K562 (cell line): Measurements from ENCODE around the gene BPIFB6. TPM values are rescaled to one million over a fixed set of nuclear protein-coding genes. Genes with fewer than 3 reads are reported as not detected.

ENCODE experiments used
- ATAC-seq: fragments of 200-7000 bp; cut with Tn5 transposase; 3 replicates; pipeline ENCODE4 v1.9.1; 2020; ENCODE audit warnings: moderate library complexity
- BruUV-seq: library from RNA; stranded (reverse); fragments of 400-500 nt; replicated peaks from 2 replicates; lab custom pipeline; 2021; lab: Mats Ljungman, UMichigan
- CTCF ChIA-PET: fragments of 300-600 bp; formaldehyde crosslinking; extraction: SDS; loops from one replicate; lab custom pipeline; 2021; ENCODE audit warnings: low intra/inter-chr PET ratio; lab: Yijun Ruan, JAX
- POLR2A ChIA-PET: fragments of 300-600, 350-650 bp; sonication (Branson Sonifier 250); formaldehyde crosslinking; extraction: SDS; loops from one replicate; lab custom pipeline; 2021; ENCODE audit warnings: antibody characterized with exemption, inconsistent platforms; lab: Yijun Ruan, JAX
- DNase-seq, 4 experiments: peaks; one replicate each; pipeline versions ENCODE4 v3.0.0 to v3.0.0-alpha.2; 2011 to 2018; ENCODE audit warnings: low spot score in 3 of 4, mixed read lengths in 3 of 4; ENCODE audit errors: extremely low read depth in 1 of 4
- FAIRE-seq: peaks from 2 replicates; lab custom pipeline; 2011; peaks lifted over from hg19 to GRCh38; lab: Jason Lieb, UNC
- H2AFZ ChIP-seq: 2 replicates; pipeline ENCODE4 v1.6.0; 2011; ENCODE audit warnings: low read depth, low read length, control low read depth, inconsistent platforms
- H3K27ac ChIP-seq: fragments of 200-600 bp; 3 replicates; pipeline ENCODE4 v1.8.0; 2011; ENCODE audit warnings: low read depth, mild to moderate bottlenecking, control low read depth, inconsistent platforms, low read length, moderate library complexity, mixed read lengths; ENCODE audit errors: extremely low read depth
- H3K27me3 ChIP-seq, 2 experiments: fragments of 300-600 bp in 1 of 2; 2 replicates in 1 of 2; 3 replicates in 1 of 2; pipeline versions ENCODE4 v1.6.0 to v1.8.0; 2011; ENCODE audit warnings: inconsistent platforms in 2 of 2, low read length in 2 of 2, mild to moderate bottlenecking in 1 of 2, mixed read lengths in 1 of 2, moderate library complexity in 1 of 2; ENCODE audit not compliant: control insufficient read depth in 2 of 2, insufficient read depth in 2 of 2
- H3K36me3 ChIP-seq: fragments of 300-600 bp; 3 replicates; pipeline ENCODE4 v1.8.0; 2011; ENCODE audit warnings: mild to moderate bottlenecking, low read length, inconsistent platforms; ENCODE audit not compliant: control insufficient read depth, insufficient read depth
- H3K4me1 ChIP-seq, 2 experiments: fragments of 200-600 bp in 1 of 2; replicated peaks in 1 of 2; 2 replicates in 1 of 2; 3 replicates in 1 of 2; pipeline versions ENCODE4 v1.5.1 to v1.8.0; 2011; ENCODE audit warnings: inconsistent platforms in 2 of 2, low read length in 2 of 2, mild to moderate bottlenecking in 1 of 2, mixed read lengths in 1 of 2, moderate library complexity in 1 of 2; ENCODE audit not compliant: control insufficient read depth in 2 of 2, insufficient read depth in 2 of 2
- H3K4me2 ChIP-seq: 2 replicates; pipeline ENCODE4 v1.6.1; 2011; ENCODE audit warnings: low read length, control low read depth, inconsistent platforms, mixed read lengths; ENCODE audit not compliant: insufficient read depth
- H3K4me3 ChIP-seq: fragments of 200-600 bp; sonication (generic), shearing (Covaris generic); 2 replicates; pipeline ENCODE4 v1.5.1; 2016; ENCODE audit warnings: control low read depth, inconsistent platforms
- H3K79me2 ChIP-seq: fragments of 200-600 bp; 3 replicates; pipeline ENCODE4 v1.8.0; 2011; ENCODE audit warnings: low read length, inconsistent platforms; ENCODE audit not compliant: control insufficient read depth, insufficient read depth
- H3K9ac ChIP-seq, 2 experiments: 2 replicates each; pipeline versions ENCODE4 v1.6.0 to v1.6.1; 2011; ENCODE audit warnings: low read depth in 2 of 2, low read length in 2 of 2, control low read depth in 1 of 2, inconsistent platforms in 1 of 2, mild to moderate bottlenecking in 1 of 2, mixed read lengths in 1 of 2; ENCODE audit not compliant: insufficient read depth in 1 of 2
- H3K9me1 ChIP-seq: one replicate; pipeline ENCODE4 v1.6.0; 2011; ENCODE audit warnings: inconsistent platforms, mild to moderate bottlenecking, low read length, moderate library complexity; ENCODE audit not compliant: control insufficient read depth, insufficient read depth
- H3K9me3 ChIP-seq: replicated peaks from 2 replicates; pipeline ENCODE4 v1.5.1; 2011; ENCODE audit warnings: low read depth, low read length, inconsistent platforms; ENCODE audit not compliant: control insufficient read depth, insufficient read depth
- H4K20me1 ChIP-seq: replicated peaks from 2 replicates; pipeline ENCODE4 v1.6.1; 2011; ENCODE audit warnings: low read length, inconsistent platforms, mixed read lengths; ENCODE audit not compliant: control insufficient read depth, insufficient read depth
- RFX5 ChIP-seq: IDR thresholded peaks from 2 replicates; pipeline ENCODE4 v1.6.1; 2011; ENCODE audit warnings: low read depth, mild to moderate bottlenecking, improper control_type of control experiment, low read length
- SMAD3 ChIP-seq: fragments of 450-650 bp; formaldehyde crosslinking; conservative IDR thresholded peaks from 2 replicates; pipeline ENCODE4 v1.4.0; 2020; ENCODE audit warnings: mild to moderate bottlenecking
- SRSF3 ChIP-seq: fragments of 200-400 bp; formaldehyde crosslinking; IDR thresholded peaks from 2 replicates; pipeline ENCODE4 v1.6.1; 2016; ENCODE audit warnings: mild to moderate bottlenecking, low read length, moderate library complexity; ENCODE audit not compliant: insufficient read depth
- TBP ChIP-seq: optimal IDR thresholded peaks from 2 replicates; pipeline ENCODE3; 2011; ENCODE audit warnings: low read depth, low read length, improper control_type of control experiment
- ZNF444 ChIP-seq: fragments of 250-450 bp; sonication (Bioruptor Pico); IDR thresholded peaks from 2 replicates; pipeline ENCODE4 v1.4.0; 2020; ENCODE audit warnings: mild to moderate bottlenecking, moderate library complexity
- WGBS: fragments of 100-300 bp; shearing (Covaris generic); methylation state at CpG from one replicate; pipeline ENCODE4 v1.1.6; 2016; ENCODE audit warnings: low coverage, mixed read lengths; ENCODE audit not compliant: insufficient coverage; ENCODE audit errors: missing lambda C conversion rate; 5-methylcytosine and 5-hydroxymethylcytosine counted together
- in situ Hi-C: fragments of 300-500 bp; cut with MboI; formaldehyde crosslinking; loops from 4 replicates; pipeline ENCODE4 v1.15.0; 2018; ENCODE audit warnings: inconsistent platforms, mixed read lengths
- intact Hi-C: fragments of 100-400 bp; cut with micrococcal nuclease; formaldehyde crosslinking; loops from 2 replicates; pipeline ENCODE4 v1.14.2; 2022
- polyA plus RNA-seq, 8 experiments: library from polyadenylated mRNA; depleted of rRNA in 4 of 8; stranded (reverse) in 5 of 8; unstranded in 3 of 8; fragments of >200 nt; fragmentation: Nextera tagmentation in 2 of 8; fragmentation: Illumina TruSeq in 1 of 8; extraction: Ambion mirVana in 2 of 8; extraction: Trizol in 1 of 8; gene quantifications; 2 replicates each; pipeline versions ENCODE4 v1.2.1 to v1.2.3, GENCODE V29; 2011 to 2014; ENCODE audit warnings: inconsistent platforms in 1 of 8, missing spikeins in 1 of 8
- total RNA-seq, 7 experiments: library from RNA; depleted of rRNA in 6 of 7; stranded (reverse); fragments of >200 nt in 6 of 7; fragmentation: Illumina TruSeq in 2 of 7; extraction: Trizol in 2 of 7; gene quantifications; 2 replicates each; pipeline versions ENCODE4 v1.2.1 to v1.2.3, GENCODE V29; 2011 to 2021; ENCODE audit warnings: low replicate concordance in 1 of 7

BPIFB6 gene
- total and polyA plus RNA-seq, 9 of the 15 experiments (the other 6 are each of a cell fraction or from before 2014, with no cell fraction given), result not detected

GRCh38 chr20:33022694-33023438 is 8.6 kb upstream of the BPIFB6 start:
- no TSS peak for BruUV-seq

More at GRCh38 chr20:33022694-33023438, 8.6 kb upstream of the BPIFB6 start:
- intact Hi-C loops, result no loop called here
- POLR2A ChIA-PET, result interaction anchor here (0.8 kb wide), 1 partner anchor 9 kb away, joined by 3 read pairs; the partner anchor contains the start of gene BPIFB6
- TF ChIP-seq ZNF444, result no peak
- no peak for TF ChIP-seq SMAD3 (CRISPR knock-in tag)
- TF ChIP-seq SRSF3, result no peak
- no peak for TF ChIP-seq RFX5
- no peak for TF ChIP-seq TBP
- DNase-seq (no peak), FAIRE-seq (no peak), ATAC-seq (no peak)
- Histone ChIP-seq H3K9me3 (no peaks in the 10 kb centered on the region), H3K9me1 (peaks cover 2% of the 10 kb centered on the region), H3K9ac (no peak overlapping the region), H4K20me1 (no peaks in the 10 kb centered on the region; the same call in 1 of the 2 replicates), H3K36me3 (no peaks in the 10 kb centered on the region), H2AFZ (no peak overlapping the region), H3K27ac (no peak overlapping the region), H3K4me1 (0 out of 5 replicates have a peak, but pooled peaks cover 0 to 3% of the 10 kb centered on the region in 2 experiments), H3K4me3 (no peak overlapping the region), H3K79me2 (no peaks in the 10 kb centered on the region), H3K4me2 (no peak overlapping the region), H3K27me3 (peaks cover 2 to 26% of the 10 kb centered on the region in 2 experiments; a peak in 3 of 5 replicates)
- in situ Hi-C loops, result no loop called here
- 5% methylated on average over 7 of the region's 7 CpGs for WGBS
- CTCF ChIA-PET, result no interaction called here
